ENCODE data around the gene MUC5B.
"Not testable (repeated sequence)": the region's sequence is repeated elsewhere in the genome, so short reads cannot be mapped to it uniquely, and the experiment has no call there.

DNA sequence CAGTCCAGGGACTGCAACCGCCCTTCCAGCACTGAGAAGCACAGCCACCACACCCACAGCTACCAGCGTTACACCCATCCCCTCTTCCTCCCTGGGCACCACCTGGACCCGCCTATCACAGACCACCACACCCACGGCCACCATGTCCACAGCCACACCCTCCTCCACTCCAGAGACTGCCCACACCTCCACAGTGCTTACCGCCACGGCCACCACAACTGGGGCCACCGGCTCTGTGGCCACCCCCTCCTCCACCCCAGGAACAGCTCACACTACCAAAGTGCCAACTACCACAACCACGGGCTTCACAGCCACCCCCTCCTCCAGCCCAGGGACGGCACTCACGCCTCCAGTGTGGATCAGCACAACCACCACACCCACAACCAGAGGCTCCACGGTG, 19.9 kb downstream of the MUC5B start:
- not testable (repeated sequence) for TF ChIP-seq POLR2A (IDR thresholded peaks at IDR 0.05)
- TF ChIP-seq, protein P1, sequence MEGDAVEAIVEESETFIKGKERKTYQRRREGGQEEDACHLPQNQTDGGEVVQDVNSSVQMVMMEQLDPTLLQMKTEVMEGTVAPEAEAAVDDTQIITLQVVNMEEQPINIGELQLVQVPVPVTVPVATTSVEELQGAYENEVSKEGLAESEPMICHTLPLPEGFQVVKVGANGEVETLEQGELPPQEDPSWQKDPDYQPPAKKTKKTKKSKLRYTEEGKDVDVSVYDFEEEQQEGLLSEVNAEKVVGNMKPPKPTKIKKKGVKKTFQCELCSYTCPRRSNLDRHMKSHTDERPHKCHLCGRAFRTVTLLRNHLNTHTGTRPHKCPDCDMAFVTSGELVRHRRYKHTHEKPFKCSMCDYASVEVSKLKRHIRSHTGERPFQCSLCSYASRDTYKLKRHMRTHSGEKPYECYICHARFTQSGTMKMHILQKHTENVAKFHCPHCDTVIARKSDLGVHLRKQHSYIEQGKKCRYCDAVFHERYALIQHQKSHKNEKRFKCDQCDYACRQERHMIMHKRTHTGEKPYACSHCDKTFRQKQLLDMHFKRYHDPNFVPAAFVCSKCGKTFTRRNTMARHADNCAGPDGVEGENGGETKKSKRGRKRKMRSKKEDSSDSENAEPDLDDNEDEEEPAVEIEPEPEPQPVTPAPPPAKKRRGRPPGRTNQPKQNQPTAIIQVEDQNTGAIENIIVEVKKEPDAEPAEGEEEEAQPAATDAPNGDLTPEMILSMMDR (IDR thresholded peaks at IDR 0.05), result not testable (repeated sequence)
